ENCODE data around the gene SCN4B. TPM values are rescaled to one million over a fixed set of nuclear protein-coding genes. Genes with fewer than 3 reads are reported as not detected.

Gene SCN4B
- total RNA-seq, 1 donor from 2014 or later: 5.7 TPM

GRCh38 chr11:118136341-118136740 is 16.3 kb downstream of the SCN4B start:
- no peak for DNase-seq (ENCODE audit: low spot score in 2 of 2)
- no peak for FAIRE-seq

- FAIRE-seq: no peak
- no peak for DNase-seq (ENCODE audit: low spot score in 2 of 2)
Observed at GRCh38 chr11:118135796-118136165, 16.8 kb downstream of the SCN4B start.

GRCh38 chr11:118135051-118135795 is 17.4 kb downstream of the SCN4B start:
- DNase-seq (ENCODE audit: low spot score in 2 of 2): no peak
- no peak for FAIRE-seq

GRCh38 chr11:118133816-118134215 is 18.8 kb downstream of the SCN4B start:
- FAIRE-seq: no peak
- DNase-seq (ENCODE audit: low spot score in 2 of 2): no peak

- DNase-seq (ENCODE audit: low spot score in 2 of 2) (no peak), FAIRE-seq (no peak)
Observed at GRCh38 chr11:118132385-118133151, 20.1 kb downstream of the SCN4B start.

- FAIRE-seq (no peak), DNase-seq (ENCODE audit: low spot score in 2 of 2) (no peak)
Observed at GRCh38 chr11:118129471-118130172, 23.0 kb downstream of the SCN4B start.

GRCh38 chr11:118128721-118129470 is 23.7 kb downstream of the SCN4B start:
- FAIRE-seq (no peak), DNase-seq (ENCODE audit: low spot score in 2 of 2) (no peak)

GRCh38 chr11:118128310-118128709 is 24.3 kb downstream of the SCN4B start:
- no peak for FAIRE-seq

GRCh38 chr11:118126082-118126838 is 26.4 kb downstream of the SCN4B start:
- FAIRE-seq: no peak

More at GRCh38 chr11:118128310-118128709, 24.3 kb downstream of the SCN4B start:
- no peak for DNase-seq (ENCODE audit: low spot score in 2 of 2)

GRCh38 chr11:118124929-118125535 is 27.6 kb downstream of the SCN4B start:
- FAIRE-seq (no peak), DNase-seq (ENCODE audit: low spot score in 2 of 2) (no peak)

More at GRCh38 chr11:118126082-118126838, 26.4 kb downstream of the SCN4B start:
- no peak for DNase-seq (ENCODE audit: low spot score in 2 of 2)

GRCh38 chr11:118120793-118121192 is 31.8 kb downstream of the SCN4B start:
- DNase-seq (ENCODE audit: low spot score in 2 of 2) (no peak), FAIRE-seq (no peak)

GRCh38 chr11:118117790-118118601 is 34.6 kb downstream of the SCN4B start:
- FAIRE-seq: no peak

GRCh38 chr11:118115048-118115447 is 37.6 kb downstream of the SCN4B start:
- DNase-seq (ENCODE audit: low spot score in 2 of 2) (no peak), FAIRE-seq (no peak)

More at GRCh38 chr11:118117790-118118601, 34.6 kb downstream of the SCN4B start:
- no peak for DNase-seq (ENCODE audit: low spot score in 2 of 2)

GRCh38 chr11:118114266-118114665 is 38.4 kb downstream of the SCN4B start:
- no peak for FAIRE-seq
- no peak for DNase-seq (ENCODE audit: low spot score in 2 of 2)

- DNase-seq (ENCODE audit: low spot score in 2 of 2) (no peak), FAIRE-seq (no peak)
Observed at GRCh38 chr11:118112711-118113430, 39.8 kb downstream of the SCN4B start.

- FAIRE-seq (no peak), DNase-seq (ENCODE audit: low spot score in 2 of 2) (no peak)
Observed at GRCh38 chr11:118111744-118112035, 40.9 kb downstream of the SCN4B start.

GRCh38 chr11:118111019-118111743 is 41.4 kb downstream of the SCN4B start:
- no peak for FAIRE-seq

More at GRCh38 chr11:118111019-118111743, 41.4 kb downstream of the SCN4B start:
- no peak for DNase-seq (ENCODE audit: low spot score in 2 of 2)

All from frontal cortex (tissue), 4 donors.